HG03354 (cell line): ENCODE results near the gene KAZALD1.

Source experiments
- ATAC-seq: cut with Tn5 transposase; IDR thresholded peaks from one replicate; pipeline ENCODE4 v1.9.1; 2021; ENCODE audit warnings: mild to moderate bottlenecking; ENCODE audit not compliant: unreplicated experiment, poor library complexity, severe bottlenecking

The KAZALD1 gene

GRCh38 chr10:101046332-101047238, 15.2 kb upstream of the KAZALD1 start:
- no peak for ATAC-seq

GRCh38 chr10:101047268-101047667, 14.5 kb upstream of the KAZALD1 start:
- no peak for ATAC-seq

GRCh38 chr10:101047961-101048892, 13.6 kb upstream of the KAZALD1 start:
- ATAC-seq: no peak

- peak; percentile 62 for ATAC-seq
Observed at GRCh38 chr10:101050208-101051069, 11.3 kb upstream of the KAZALD1 start.

- no peak for ATAC-seq
Observed at GRCh38 chr10:101052285-101052684, 9.5 kb upstream of the KAZALD1 start.

- ATAC-seq: no peak
Observed at GRCh38 chr10:101053516-101053915, 8.3 kb upstream of the KAZALD1 start.

- ATAC-seq: no peak
Observed at GRCh38 chr10:101054351-101054750, 7.4 kb upstream of the KAZALD1 start.

- ATAC-seq: no peak
Observed at GRCh38 chr10:101054876-101055275, 6.9 kb upstream of the KAZALD1 start.

- ATAC-seq: no peak
Observed at GRCh38 chr10:101055411-101055810, 6.4 kb upstream of the KAZALD1 start.

- ATAC-seq: no peak
Observed at GRCh38 chr10:101056365-101057151, 5.2 kb upstream of the KAZALD1 start.

- peak; percentile 43 for ATAC-seq
Observed at GRCh38 chr10:101060036-101060950, 1.5 kb upstream of the KAZALD1 start.

- peak; percentile 68 for ATAC-seq
Observed at GRCh38 chr10:101060951-101061623, 702 bp upstream of the KAZALD1 start.

- peak; percentile 35 for ATAC-seq
Observed at GRCh38 chr10:101062232-101063049, 652 bp downstream of the KAZALD1 start.

- no peak for ATAC-seq
Observed at GRCh38 chr10:101063050-101063525, 1.3 kb downstream of the KAZALD1 start.

GRCh38 chr10:101063548-101064414, 2.0 kb downstream of the KAZALD1 start:
- no peak for ATAC-seq
